Measurements from ENCODE around the gene FBXW9.

Gene FBXW9

DNA sequence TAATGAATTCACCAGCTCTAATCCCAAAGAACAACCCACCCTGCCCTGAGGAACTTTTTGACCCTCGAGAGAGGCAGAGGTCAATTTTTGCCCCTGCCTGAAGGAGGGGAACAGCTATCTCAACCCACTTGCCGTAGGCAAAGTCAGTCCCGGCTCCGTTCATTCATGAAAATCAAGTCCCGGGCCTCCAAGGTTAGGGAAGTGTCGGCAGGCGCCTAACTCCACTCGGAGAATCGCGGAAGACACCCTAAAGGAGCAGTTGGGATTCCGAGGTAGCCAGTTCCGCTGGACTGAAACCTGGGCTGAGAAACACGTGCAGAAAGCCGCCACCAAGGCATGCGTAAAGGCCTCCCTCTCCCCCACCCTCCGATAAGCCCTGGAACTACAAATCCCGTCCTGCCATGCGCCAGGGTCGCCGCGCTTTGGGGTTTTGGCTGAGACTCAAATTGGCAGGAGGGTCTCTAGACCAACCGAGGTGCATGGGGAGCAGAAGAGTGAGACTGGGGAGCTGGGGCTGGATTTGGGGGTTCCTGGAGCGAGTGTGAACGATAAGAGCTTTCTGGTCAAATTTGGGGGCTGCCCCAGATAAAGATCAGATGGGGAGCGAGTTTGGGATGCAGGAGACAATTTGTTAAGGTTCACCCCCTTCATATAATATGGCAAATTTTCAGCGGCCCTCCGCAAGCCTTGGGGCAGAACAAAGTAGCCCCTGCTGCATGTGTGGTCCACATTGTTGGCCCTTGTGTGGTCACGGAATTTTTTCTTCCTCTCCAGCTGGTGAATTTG lies 27.4 kb upstream of the FBXW9 start, which contains the start of gene TNPO2:
TNPO2 (minus strand) TSS at position 292 of the 786 bp plus-strand sequence. CDS start 2,955 bp downstream, outside the sequence.
- peak within 1 kb of the TSS; percentile 87 for H3K4me3 ChIP-seq (ENCODE audit: low read depth, low read length)
- TF ChIP-seq, protein P1, sequence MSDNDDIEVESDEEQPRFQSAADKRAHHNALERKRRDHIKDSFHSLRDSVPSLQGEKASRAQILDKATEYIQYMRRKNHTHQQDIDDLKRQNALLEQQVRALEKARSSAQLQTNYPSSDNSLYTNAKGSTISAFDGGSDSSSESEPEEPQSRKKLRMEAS (IDR thresholded peaks at IDR 0.05; ENCODE audit: low read depth, low read length), result peak; percentile 99
- TF ChIP-seq MYC (IDR thresholded peaks at IDR 0.05; ENCODE audit: low read depth, low read length), result peak; percentile 99
- TF ChIP-seq, protein P2, sequence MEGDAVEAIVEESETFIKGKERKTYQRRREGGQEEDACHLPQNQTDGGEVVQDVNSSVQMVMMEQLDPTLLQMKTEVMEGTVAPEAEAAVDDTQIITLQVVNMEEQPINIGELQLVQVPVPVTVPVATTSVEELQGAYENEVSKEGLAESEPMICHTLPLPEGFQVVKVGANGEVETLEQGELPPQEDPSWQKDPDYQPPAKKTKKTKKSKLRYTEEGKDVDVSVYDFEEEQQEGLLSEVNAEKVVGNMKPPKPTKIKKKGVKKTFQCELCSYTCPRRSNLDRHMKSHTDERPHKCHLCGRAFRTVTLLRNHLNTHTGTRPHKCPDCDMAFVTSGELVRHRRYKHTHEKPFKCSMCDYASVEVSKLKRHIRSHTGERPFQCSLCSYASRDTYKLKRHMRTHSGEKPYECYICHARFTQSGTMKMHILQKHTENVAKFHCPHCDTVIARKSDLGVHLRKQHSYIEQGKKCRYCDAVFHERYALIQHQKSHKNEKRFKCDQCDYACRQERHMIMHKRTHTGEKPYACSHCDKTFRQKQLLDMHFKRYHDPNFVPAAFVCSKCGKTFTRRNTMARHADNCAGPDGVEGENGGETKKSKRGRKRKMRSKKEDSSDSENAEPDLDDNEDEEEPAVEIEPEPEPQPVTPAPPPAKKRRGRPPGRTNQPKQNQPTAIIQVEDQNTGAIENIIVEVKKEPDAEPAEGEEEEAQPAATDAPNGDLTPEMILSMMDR (IDR thresholded peaks at IDR 0.05; ENCODE audit: low read depth, low read length), result no peak
- peak; percentile 72 for TF ChIP-seq POLR2A (IDR thresholded peaks at IDR 0.05; ENCODE audit: extremely low read depth, insufficient read length)
- DNase-seq (ENCODE audit: low read depth), result peak; percentile 90

DNA sequence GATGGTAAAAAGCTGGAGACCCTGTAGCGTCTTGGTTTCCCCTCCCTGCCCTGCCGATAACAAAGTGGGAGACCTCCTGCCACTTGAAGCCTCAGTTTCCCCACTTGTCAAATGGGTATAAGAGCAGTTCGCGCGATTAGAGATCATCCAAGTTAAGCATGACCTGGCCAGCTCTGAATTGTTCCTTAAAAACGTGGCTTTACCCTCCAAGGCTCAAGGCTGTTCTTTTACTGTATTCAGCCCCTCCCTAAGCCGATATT lies 26.9 kb upstream of the FBXW9 start:
- no peak for TF ChIP-seq POLR2A (IDR thresholded peaks at IDR 0.05; ENCODE audit: extremely low read depth, insufficient read length)
- no peak for TF ChIP-seq MYC (IDR thresholded peaks at IDR 0.05; ENCODE audit: low read depth, low read length)
- TF ChIP-seq, protein P1 (IDR thresholded peaks at IDR 0.05; ENCODE audit: low read depth, low read length), result no peak
- TF ChIP-seq, protein P2 (IDR thresholded peaks at IDR 0.05; ENCODE audit: low read depth, low read length), result no peak
- DNase-seq (ENCODE audit: low read depth), result peak; percentile 40
- peak overlapping the region; percentile 87 for H3K4me3 ChIP-seq (ENCODE audit: low read depth, low read length)

DNA sequence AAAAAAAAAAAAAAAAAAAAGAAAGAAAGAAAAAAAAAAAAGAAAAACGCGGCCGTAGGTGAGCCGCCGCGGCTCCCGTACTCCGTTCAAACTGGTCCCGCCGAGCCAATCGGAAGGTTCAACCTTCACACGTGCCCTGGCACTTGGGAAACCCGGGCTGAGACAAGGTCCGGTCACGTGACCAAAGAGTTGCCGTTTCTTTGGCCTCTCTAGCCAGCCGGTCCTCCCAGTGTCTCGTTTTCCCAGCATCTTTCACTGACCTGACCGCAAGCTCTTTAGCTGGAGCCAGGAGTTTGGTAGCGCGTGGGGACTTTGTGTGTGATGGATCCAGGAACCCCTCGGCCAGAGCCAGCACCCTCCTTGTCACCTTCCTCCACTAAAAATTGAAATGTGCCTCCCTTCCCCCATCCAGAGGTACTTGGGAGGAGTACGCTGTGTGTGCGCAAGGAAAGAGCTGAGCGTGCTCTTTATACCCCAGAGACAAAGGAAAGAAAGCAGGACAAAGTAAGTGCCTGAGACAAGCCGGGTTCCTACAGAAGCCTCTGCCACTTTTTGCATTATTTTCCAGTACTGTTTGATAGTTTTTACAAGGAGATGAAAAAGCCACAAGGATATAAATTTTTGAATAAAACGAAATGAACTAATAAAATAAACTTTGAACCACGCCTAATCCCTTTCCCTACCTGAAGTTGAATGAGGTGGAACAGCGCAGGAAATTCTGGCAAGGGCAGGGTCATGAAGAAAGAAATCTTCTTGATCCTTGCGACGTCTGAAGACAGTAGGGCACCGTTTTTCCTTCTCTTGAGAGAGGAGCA lies 26.3 kb upstream of the FBXW9 start:
- DNase-seq (ENCODE audit: low read depth), result peak; percentile 99
- TF ChIP-seq, protein P1 (IDR thresholded peaks at IDR 0.05; ENCODE audit: low read depth, low read length), result peak; percentile 99
- TF ChIP-seq, protein P2 (IDR thresholded peaks at IDR 0.05; ENCODE audit: low read depth, low read length), result no peak
- peak; percentile 53 for TF ChIP-seq POLR2A (IDR thresholded peaks at IDR 0.05; ENCODE audit: extremely low read depth, insufficient read length)
- peak; percentile 95 for TF ChIP-seq MYC (IDR thresholded peaks at IDR 0.05; ENCODE audit: low read depth, low read length)
- peak overlapping the region; percentile 87 for H3K4me3 ChIP-seq (ENCODE audit: low read depth, low read length)

DNA sequence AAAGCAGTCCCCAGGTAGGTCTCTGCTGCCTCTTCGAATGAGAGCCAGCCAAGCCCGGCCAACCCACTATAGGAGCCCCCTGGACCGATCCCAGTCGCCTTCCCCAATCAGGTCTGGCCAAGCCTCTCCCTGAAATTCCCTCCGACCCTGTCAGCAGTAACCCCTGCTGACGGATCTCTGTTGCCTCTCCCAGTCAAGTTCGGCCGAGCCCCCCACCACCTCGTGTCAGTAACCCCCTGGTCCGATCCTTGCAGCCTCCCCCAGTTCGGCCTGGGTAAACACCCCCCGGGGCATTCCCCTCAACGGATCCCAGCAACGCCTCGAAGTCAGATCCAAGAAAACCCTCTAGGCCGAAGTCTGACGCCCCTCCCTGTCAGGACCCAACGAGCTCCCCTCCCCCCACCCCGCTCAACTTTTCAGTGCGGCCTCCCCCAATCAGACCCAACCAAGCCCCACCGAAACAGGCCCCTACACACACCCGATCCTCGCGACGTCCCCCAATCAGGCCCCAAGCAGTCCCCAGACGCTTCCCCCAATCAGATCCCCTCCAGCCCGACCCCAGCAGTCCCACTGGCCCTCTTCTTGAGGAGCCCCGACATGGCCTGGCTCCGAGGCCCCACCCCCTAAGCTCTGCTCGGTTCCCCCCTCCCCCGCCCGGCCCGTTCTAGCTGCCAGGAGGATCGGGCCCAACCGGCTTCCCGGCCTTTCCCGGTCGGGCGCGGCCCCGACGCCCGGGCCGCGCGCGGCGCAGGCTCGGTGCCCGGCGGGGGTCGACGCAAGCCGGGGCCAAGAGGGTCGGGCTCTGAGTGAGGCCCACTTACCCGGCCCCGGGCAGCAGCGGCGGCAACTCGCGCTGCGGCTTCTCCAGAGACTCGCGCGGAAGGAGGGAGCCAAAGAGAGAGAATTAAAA lies 25.5 kb upstream of the FBXW9 start:
- DNase-seq (ENCODE audit: low read depth), result peak; percentile 77
- peak overlapping the region; percentile 87 for H3K4me3 ChIP-seq (ENCODE audit: low read depth, low read length)
- TF ChIP-seq POLR2A (IDR thresholded peaks at IDR 0.05; ENCODE audit: extremely low read depth, insufficient read length), result no peak
- TF ChIP-seq, protein P2 (IDR thresholded peaks at IDR 0.05; ENCODE audit: low read depth, low read length), result no peak
- TF ChIP-seq, protein P1 (IDR thresholded peaks at IDR 0.05; ENCODE audit: low read depth, low read length), result no peak
- TF ChIP-seq MYC (IDR thresholded peaks at IDR 0.05; ENCODE audit: low read depth, low read length), result no peak
